HUES48 (cell line): Measurements from ENCODE around the gene UTF1.

Experiments
- H3K27ac ChIP-seq: one replicate; pipeline ENCODE4 v1.7.0; 2013; ENCODE audit warnings: low read depth, low read length, inconsistent platforms
- H3K27me3 ChIP-seq: 2 replicates; pipeline ENCODE4 v1.6.1; 2013; ENCODE audit warnings: mild to moderate bottlenecking, low read length; ENCODE audit not compliant: control insufficient read depth, insufficient read depth
- H3K36me3 ChIP-seq: 2 replicates; pipeline ENCODE4 v1.6.1; 2013; ENCODE audit warnings: low read length; ENCODE audit not compliant: control insufficient read depth, insufficient read depth
- H3K4me1 ChIP-seq: 2 replicates; pipeline ENCODE4 v1.6.1; 2013; ENCODE audit warnings: mild to moderate bottlenecking, low read length; ENCODE audit not compliant: control insufficient read depth, insufficient read depth
- H3K4me3 ChIP-seq: 2 replicates; pipeline ENCODE4 v1.5.1; 2013; ENCODE audit warnings: mild to moderate bottlenecking, low read depth, low read length
- H3K9ac ChIP-seq: 2 replicates; pipeline ENCODE4 v1.6.1; 2013; ENCODE audit warnings: mild to moderate bottlenecking, low read depth, low read length, moderate library complexity
- H3K9me3 ChIP-seq: 2 replicates; pipeline ENCODE4 v1.6.1; 2013; ENCODE audit warnings: low read length; ENCODE audit not compliant: control insufficient read depth, insufficient read depth

UTF1 gene

DNA sequence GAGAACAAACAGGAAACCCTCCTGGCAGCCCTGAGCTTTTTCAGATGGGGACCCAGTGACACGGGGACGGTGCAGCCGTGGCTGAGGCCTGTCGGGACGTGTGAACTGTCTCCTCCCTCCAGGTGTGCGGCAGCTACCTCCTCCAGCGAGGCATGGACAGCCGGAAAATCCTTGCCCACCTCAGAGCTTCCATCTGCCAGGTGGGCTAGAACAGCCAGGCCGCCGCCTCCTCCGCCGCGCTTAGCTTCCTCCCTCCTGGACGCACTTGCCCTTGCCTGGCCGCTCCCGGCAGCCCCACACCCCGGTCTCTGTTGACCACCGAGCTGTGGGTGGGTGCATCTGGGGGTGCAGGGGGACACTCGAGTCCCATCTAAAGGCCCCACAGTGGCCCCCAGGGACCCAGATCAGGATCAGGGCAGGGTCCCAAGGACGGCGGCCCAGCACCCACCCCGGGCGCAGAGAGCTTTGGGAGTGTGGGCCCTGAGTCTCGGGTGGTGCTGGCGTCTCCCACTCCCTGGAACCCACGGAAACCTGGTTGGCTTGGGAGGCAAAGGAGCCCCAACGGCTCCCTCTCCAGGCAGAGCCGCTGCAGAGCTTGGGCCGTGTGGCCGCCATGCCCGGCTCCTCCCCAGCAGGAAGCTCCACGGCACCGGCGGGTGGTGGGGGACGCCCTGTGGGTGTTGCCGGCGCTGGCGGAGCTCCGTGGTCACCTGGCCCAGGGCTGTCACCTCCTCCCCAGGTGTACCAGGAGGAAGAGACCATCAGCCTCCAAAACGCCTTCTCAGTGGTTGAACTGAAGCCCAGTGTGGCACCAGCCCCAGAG is 32.9 kb upstream of the UTF1 start:
- no peaks in the 10 kb centered on the region for H3K9me3 ChIP-seq
- no peak overlapping the region for H3K9ac ChIP-seq
- no peaks in the 10 kb centered on the region for H3K36me3 ChIP-seq
- no peaks in the 10 kb centered on the region for H3K27me3 ChIP-seq
- H3K4me3 ChIP-seq = no peak overlapping the region
- no peak overlapping the region for H3K27ac ChIP-seq
- H3K4me1 ChIP-seq = no peaks in the 10 kb centered on the region

DNA sequence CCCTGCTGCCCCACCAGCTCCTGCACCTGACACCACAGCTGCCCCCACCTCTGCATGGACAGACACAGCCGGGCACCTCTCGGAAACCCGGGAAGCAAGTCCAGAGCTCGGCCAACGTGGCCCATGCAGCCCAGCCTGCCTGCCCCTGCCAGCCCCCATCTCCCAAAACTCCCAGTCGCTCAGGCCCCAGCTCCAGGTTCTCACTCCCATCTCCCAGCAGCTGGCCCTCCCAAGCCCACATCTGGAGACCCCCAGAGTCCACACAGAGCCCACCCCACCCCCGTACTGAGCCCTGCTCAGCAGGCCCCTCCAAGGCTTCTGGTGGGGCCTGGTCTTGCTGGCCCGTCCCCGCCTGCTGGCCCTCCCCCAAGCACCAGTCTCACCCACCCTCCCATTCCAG is 32.2 kb upstream of the UTF1 start:
- Histone ChIP-seq H3K27me3 (no peaks in the 10 kb centered on the region), H3K27ac (no peak overlapping the region), H3K9me3 (no peaks in the 10 kb centered on the region), H3K9ac (no peak overlapping the region), H3K4me3 (no peak overlapping the region), H3K36me3 (no peaks in the 10 kb centered on the region), H3K4me1 (no peaks in the 10 kb centered on the region)

DNA sequence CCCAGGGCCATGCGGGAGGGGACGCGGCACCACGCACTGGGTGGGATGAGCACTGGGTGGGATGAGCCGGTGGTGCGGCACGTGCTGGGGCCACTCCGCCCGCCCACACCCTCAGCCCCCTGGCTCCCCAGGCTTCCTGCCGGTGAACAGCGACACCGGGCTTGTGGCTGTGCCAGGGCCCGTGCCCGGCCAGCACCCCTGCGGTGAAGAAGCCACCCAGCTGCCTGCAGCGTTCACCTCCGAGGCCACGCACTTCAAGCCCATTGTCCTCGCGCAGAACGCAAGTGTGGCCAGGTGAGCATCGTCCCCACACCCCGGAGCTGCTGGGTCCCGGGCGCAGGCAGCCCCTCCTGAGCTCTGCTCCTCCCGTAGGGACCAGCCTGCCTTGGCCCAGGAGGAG is 31.8 kb upstream of the UTF1 start:
- no peaks in the 10 kb centered on the region for H3K27me3 ChIP-seq
- H3K9ac ChIP-seq = no peak overlapping the region

DNA sequence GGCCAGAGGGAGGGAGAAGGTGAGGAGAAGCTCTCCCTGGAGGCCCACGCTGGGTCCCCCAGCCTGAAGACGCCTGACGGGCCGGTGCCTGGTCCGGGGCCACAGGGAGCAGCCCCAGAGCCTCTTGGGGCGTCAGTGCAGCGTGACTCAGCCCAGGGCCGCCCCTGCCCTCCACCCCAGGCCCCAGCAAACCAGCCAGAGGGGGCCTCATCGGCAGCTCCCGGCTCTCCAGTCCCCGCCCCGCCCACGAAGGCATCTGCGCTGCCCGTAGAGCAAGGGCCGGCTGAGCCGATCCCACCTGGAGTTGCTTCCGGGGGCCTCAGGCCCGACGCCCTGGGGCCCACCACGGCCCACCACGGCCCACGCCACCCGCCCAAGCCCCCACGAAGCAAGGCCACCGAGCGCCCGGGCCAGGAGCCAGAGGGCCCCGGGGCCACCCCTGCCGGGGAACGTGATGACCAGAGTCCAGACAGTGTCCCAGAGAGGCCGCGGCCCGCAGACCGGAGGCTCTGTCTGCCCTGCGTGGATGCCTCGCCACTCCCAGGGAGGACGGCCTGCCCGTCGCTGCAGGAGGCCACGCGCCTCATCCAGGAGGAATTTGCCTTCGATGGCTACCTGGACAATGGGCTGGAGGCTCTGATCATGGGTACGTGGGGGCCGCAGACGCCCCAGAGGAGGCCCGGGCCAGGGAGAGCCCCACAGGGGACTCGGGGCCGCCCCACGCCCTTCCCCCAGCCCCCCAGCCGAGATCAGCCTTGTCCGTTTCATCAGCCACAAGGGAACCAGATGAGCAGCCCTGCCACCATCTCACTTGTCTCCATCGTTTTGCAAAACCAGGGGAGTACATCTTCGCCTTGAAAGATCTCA is 31.2 kb upstream of the UTF1 start:
- Histone ChIP-seq H3K4me3 (no peak overlapping the region), H3K36me3 (no peaks in the 10 kb centered on the region), H3K4me1 (no peaks in the 10 kb centered on the region), H3K9me3 (no peaks in the 10 kb centered on the region), H3K27me3 (no peaks in the 10 kb centered on the region), H3K27ac (no peak overlapping the region), H3K9ac (no peak overlapping the region)

More for the DNA sequence above, 31.8 kb upstream of the UTF1 start:
- H3K4me1 ChIP-seq = no peaks in the 10 kb centered on the region
- H3K4me3 ChIP-seq = no peak overlapping the region
- no peaks in the 10 kb centered on the region for H3K9me3 ChIP-seq
- no peaks in the 10 kb centered on the region for H3K36me3 ChIP-seq
- no peak overlapping the region for H3K27ac ChIP-seq

DNA sequence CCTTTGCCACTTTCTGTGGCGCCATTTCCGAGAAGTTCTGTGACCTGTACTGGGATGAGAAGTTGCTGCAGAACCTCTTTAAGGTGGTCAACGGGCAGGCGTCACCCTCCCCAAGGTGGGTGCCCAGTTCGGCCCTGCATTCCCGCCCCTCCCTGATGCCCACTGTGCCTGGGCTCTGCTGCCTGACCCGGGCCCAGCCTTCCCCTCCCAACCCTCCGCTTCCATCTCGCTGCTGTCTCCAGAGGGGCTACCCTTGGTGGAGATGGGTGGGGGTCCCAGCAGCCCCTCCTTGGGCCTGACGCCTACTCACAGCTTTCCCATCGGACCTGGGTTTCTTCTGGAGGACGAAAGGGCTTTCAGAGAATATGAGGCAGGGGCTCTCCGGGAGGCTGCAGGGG is 30.5 kb upstream of the UTF1 start:
- Histone ChIP-seq H3K9ac (no peak overlapping the region), H3K4me1 (no peaks in the 10 kb centered on the region), H3K27me3 (no peaks in the 10 kb centered on the region), H3K4me3 (no peak overlapping the region), H3K9me3 (no peaks in the 10 kb centered on the region), H3K27ac (no peak overlapping the region), H3K36me3 (no peaks in the 10 kb centered on the region)

DNA sequence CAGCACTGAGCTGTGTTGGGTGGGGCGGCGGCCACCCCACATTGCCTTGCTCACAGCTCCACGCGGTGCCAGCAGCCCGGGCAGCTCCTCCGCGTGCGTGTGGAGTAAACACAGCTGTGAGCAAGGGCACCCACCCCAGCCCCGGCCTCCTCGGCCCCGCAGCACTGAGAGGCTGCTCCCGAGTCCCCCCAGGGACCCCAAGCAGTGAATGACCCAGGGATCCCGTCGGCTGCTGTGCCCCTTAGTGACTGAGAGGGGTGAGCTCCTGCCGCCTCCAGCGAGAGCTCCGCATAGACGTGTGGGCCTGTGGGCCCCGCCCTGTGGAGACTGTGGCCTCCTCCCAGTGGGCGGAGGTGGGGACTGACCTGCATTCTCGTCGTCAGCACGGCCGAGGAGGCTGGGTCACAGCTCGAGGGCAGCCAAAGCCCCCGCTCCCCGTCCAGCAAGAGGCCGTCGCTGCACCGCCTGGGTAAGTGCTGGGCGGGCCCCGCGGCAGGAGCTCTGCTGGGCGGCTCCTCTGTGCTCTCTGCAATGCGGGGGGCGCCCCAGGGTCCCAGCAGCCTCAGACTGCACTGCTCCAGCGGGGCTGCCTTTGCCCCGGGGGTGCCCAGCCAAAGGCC is 29.9 kb upstream of the UTF1 start:
- Histone ChIP-seq H3K36me3 (no peaks in the 10 kb centered on the region), H3K27me3 (no peaks in the 10 kb centered on the region), H3K9ac (no peak overlapping the region), H3K9me3 (no peaks in the 10 kb centered on the region), H3K27ac (no peak overlapping the region), H3K4me1 (no peaks in the 10 kb centered on the region), H3K4me3 (no peak overlapping the region)

DNA sequence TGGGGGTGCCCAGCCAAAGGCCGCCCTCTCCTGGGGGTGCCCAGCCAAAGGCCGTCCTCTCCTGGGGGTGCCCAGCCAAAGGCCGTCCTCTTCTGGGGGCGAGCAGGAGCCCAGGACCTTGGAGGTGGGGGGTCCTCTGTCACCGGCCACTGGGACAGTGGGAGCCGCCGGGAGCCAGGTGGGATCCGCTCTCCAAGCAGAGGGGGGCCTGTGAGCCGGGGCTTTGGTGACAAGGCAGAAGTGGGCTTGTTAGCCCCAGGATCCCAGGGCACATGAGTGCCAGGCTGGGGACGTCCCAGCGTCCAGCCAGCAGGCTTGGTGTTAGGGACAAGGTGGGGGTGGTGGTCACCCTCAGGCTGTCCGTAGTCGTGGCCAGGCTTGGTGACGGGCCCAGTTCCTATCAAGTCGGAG is 29.4 kb upstream of the UTF1 start:
- Histone ChIP-seq H3K9me3 (no peaks in the 10 kb centered on the region), H3K27me3 (no peaks in the 10 kb centered on the region), H3K4me3 (no peak overlapping the region), H3K4me1 (no peaks in the 10 kb centered on the region), H3K9ac (no peak overlapping the region), H3K36me3 (no peaks in the 10 kb centered on the region), H3K27ac (no peak overlapping the region)

DNA sequence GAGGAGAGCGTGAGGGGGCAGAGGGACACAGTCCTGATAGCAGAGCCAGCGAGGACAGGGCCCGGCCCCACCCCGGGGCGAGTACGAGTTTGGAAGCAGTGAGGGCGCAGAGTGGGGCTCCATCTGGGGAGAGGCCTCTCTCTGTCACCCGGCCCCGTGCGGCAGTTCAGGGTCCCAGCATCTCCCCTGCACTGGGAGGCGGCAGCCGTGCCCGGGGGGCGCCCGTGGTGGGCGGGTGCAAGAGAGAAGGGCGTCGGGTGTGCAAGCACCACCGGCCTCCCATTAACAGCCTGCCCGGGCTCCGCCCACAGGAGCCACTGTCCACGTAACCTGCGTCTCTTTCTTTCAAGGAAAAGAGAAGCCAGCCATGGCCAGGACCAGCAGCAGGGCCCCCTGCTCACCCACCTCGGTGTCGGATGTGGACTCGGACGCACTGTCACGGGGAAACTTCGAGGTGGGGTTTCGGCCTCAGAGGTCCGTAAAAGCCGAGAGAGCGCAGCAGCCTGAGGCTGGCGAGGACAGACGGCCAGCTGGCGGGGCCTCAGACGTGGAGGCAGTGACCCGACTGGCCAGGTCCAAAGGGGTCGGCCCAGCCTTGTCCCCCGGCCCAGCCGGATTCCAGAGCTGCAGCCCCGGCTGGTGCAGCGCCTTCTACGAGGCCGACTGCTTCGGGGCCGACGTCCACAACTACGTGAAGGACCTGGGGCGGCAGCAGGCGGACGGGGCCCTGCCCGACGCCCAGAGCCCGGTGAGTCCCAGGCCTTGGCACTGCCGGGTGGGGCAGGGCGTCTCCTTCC is 28.7 kb upstream of the UTF1 start:
- H3K27me3 ChIP-seq = no peaks in the 10 kb centered on the region
- no peak overlapping the region for H3K27ac ChIP-seq
- no peaks in the 10 kb centered on the region for H3K9me3 ChIP-seq
- H3K4me3 ChIP-seq = no peak overlapping the region
- no peak overlapping the region for H3K9ac ChIP-seq
- no peaks in the 10 kb centered on the region for H3K4me1 ChIP-seq
- H3K36me3 ChIP-seq = no peaks in the 10 kb centered on the region

DNA sequence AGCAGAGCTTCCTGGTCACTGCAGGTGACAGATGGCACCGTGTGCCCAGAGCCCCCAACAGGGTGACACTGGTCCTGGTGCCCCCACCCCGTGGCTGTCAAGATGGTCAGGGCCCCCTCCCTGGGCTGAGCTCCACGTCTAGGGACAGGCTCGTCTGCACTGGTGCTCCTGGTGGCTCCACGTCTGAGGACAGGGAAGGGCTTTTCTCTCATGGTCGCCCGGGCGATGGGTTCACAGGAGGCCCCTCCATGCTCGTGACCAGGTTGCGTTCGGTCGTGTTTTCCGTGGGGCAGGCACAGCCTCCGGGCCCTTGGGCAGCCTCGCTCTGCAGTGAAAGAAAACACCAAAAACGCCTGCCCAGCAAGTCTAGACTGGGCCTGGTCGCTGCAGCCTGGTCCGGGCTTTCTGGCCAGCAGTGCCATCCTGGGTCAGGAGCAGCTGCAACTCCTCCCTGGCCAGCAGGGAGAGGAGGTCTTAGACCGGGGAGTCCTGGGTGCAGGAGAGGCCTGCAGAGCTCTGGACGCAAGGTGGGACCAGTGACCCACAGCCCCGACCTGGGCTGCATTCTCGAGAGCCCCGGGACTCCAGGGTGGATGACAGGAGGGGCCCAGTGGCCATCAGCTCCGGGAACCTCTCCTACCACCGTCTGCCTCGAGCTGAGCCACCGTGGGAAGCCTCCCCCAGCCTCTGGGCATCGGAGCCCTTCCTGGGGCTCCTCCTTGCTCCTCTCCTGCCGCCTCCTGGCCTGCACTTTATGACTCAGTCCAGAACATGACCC is 27.9 kb upstream of the UTF1 start:
- Histone ChIP-seq H3K27ac (no peak overlapping the region), H3K4me1 (no peaks in the 10 kb centered on the region), H3K9me3 (no peaks in the 10 kb centered on the region), H3K27me3 (no peaks in the 10 kb centered on the region), H3K9ac (no peak overlapping the region), H3K4me3 (no peak overlapping the region), H3K36me3 (no peaks in the 10 kb centered on the region)
